NT2/D1 (cell line): Measurements from ENCODE around the gene PDSS1.

Source experiments
- SUZ12 ChIP-seq: IDR thresholded peaks from 2 replicates; pipeline ENCODE4 v1.6.1; 2011; ENCODE audit not compliant: insufficient read length, insufficient read depth; ENCODE audit errors: extremely low read depth
- YY1 ChIP-seq: IDR thresholded peaks from 2 replicates; pipeline ENCODE4 v1.6.1; 2011; ENCODE audit not compliant: insufficient read length, insufficient read depth
- ZNF274 ChIP-seq: IDR thresholded peaks from 2 replicates; pipeline ENCODE4 v1.6.1; 2011; ENCODE audit warnings: mild to moderate bottlenecking, low read depth, low read length

GRCh38 chr10:26779176-26779860 is 81.8 kb downstream of the PDSS1 start:
- TF ChIP-seq ZNF274 (no peak), SUZ12 (no peak), YY1 (no peak)
